ENCODE results near the gene ZEB2. TPM values are rescaled to one million over a fixed set of nuclear protein-coding genes. Genes with fewer than 3 reads are reported as not detected.

ZEB2 gene
- polyA plus RNA-seq, 2 of the 4 experiments (the other 2 are of a cell fraction), result 4.2 to 7.0 TPM

DNA sequence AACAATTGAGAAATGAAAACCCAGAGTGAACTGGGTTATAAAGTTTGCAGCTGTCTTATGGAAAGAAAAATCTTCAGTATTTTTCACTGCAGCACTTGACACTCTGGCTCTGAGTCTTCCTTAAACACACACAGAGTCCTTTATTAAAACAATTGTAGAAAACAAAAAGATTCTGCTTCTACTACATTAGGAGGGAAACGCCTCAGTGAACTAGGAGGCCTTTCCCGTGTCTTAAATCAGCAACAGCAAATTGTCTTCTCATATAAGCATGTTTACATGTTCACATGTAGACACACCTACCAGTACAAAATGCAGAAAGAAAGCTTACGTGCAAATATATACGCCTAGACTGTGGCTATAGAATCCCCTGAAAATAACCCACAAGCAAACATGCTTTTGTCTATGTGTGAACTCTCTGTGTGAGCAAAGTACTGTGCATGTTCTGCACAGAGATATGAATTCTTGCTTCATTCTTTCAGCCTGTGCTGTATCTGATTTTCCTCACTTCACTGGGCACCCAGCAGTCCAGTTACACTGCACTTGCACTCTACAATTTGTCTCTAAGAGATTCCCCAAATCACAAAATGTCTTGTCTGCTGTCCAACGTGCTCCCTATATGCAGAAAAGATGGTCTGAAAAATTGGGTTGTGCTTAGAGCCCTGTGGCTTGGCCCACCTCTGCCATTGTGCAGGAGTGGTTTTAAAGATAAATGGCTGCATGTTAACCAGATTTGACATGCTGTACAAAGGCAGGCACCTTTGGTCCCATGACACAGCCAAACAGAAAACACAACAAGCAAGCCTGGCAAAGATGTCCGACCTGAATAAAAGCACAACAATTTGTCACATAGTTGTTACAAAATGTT, 24.5 kb downstream of the ZEB2 start:
- Histone ChIP-seq H3K4me1 (no peaks in the 10 kb centered on the region), H3K4me3 (no peak overlapping the region), H3K27ac (no peak overlapping the region), H3K4me2 (no peak overlapping the region), H3K9me3 (no peaks in the 10 kb centered on the region)
- DNase-seq (ENCODE audit: low read depth in 1 of 2, low spot score in 1 of 2) (no peak), ATAC-seq (no peak), FAIRE-seq (no peak)
- POLR2A ChIA-PET, result no interaction called here
- CTCF ChIA-PET, result no interaction called here
- TF ChIP-seq PHF8 (IDR thresholded peaks at IDR 0.05; ENCODE audit: borderline replicate concordance, low read depth) (no peak), KDM1A (IDR thresholded peaks at IDR 0.05; ENCODE audit: low read depth) (no peak), EP300 (IDR thresholded peaks at IDR 0.05) (no peak), MYC (IDR thresholded peaks at IDR 0.05; ENCODE audit: borderline replicate concordance, low read length) (no peak), ZSCAN20 (CRISPR knock-in tag; IDR thresholded peaks at IDR 0.05) (no peak), KDM5A (IDR thresholded peaks at IDR 0.05) (no peak), BHLHE40 (IDR thresholded peaks at IDR 0.05; ENCODE audit: low read depth, low read length) (no peak)
- TF ChIP-seq, protein P1, sequence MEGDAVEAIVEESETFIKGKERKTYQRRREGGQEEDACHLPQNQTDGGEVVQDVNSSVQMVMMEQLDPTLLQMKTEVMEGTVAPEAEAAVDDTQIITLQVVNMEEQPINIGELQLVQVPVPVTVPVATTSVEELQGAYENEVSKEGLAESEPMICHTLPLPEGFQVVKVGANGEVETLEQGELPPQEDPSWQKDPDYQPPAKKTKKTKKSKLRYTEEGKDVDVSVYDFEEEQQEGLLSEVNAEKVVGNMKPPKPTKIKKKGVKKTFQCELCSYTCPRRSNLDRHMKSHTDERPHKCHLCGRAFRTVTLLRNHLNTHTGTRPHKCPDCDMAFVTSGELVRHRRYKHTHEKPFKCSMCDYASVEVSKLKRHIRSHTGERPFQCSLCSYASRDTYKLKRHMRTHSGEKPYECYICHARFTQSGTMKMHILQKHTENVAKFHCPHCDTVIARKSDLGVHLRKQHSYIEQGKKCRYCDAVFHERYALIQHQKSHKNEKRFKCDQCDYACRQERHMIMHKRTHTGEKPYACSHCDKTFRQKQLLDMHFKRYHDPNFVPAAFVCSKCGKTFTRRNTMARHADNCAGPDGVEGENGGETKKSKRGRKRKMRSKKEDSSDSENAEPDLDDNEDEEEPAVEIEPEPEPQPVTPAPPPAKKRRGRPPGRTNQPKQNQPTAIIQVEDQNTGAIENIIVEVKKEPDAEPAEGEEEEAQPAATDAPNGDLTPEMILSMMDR (IDR thresholded peaks at IDR 0.05), result no peak
- 85% methylated on average over 6 of the region's 6 CpGs for WGBS (ENCODE audit: missing lambda C conversion rate)

- 75% methylated on average over 8 of the region's 8 CpGs for WGBS (ENCODE audit: missing lambda C conversion rate)
- CTCF ChIA-PET, result no interaction called here
Measured at GRCh38 chr2:144493027-144493809, 26.7 kb downstream of the ZEB2 start.

More at GRCh38 chr2:144493027-144493809, 26.7 kb downstream of the ZEB2 start:
- Histone ChIP-seq H3K9me3 (no peaks in the 10 kb centered on the region), H3K27ac (no peak overlapping the region), H3K4me1 (no peaks in the 10 kb centered on the region), H3K4me3 (no peak overlapping the region), H3K4me2 (no peak overlapping the region)
- TF ChIP-seq FOSB (CRISPR knock-in tag; IDR thresholded peaks at IDR 0.05) (no peak), KDM1A (IDR thresholded peaks at IDR 0.05; ENCODE audit: low read depth) (no peak), E2F6 (IDR thresholded peaks at IDR 0.05; ENCODE audit: borderline replicate concordance, low read depth) (no peak), KDM5A (IDR thresholded peaks at IDR 0.05) (no peak), HOXA7 (CRISPR knock-in tag; IDR thresholded peaks at IDR 0.05) (no peak), HEYL (CRISPR knock-in tag; IDR thresholded peaks at IDR 0.05) (no peak), POLR2A (IDR thresholded peaks at IDR 0.05; ENCODE audit: low read length) (no peak), RNF2 (IDR thresholded peaks at IDR 0.05; ENCODE audit: borderline replicate concordance, low read depth) (no peak), NFE2L2 (conservative IDR thresholded peaks at IDR 0.05; ENCODE audit: low read length) (no peak), JUNB (IDR thresholded peaks at IDR 0.05) (no peak), ZC3H11A (IDR thresholded peaks at IDR 0.05) (no peak), ATOH8 (CRISPR knock-in tag; IDR thresholded peaks at IDR 0.05; ENCODE audit: low read depth) (no peak), ESRRA (IDR thresholded peaks at IDR 0.05; ENCODE audit: borderline replicate concordance, low read length) (no peak), CEBPB (IDR thresholded peaks at IDR 0.05) (no peak), RAD21 (conservative IDR thresholded peaks at IDR 0.05 in 1 of 2, IDR thresholded peaks at IDR 0.05 in 1 of 2) (no peak), EP300 (IDR thresholded peaks at IDR 0.05) (no peak)
- TF ChIP-seq, protein P2, sequence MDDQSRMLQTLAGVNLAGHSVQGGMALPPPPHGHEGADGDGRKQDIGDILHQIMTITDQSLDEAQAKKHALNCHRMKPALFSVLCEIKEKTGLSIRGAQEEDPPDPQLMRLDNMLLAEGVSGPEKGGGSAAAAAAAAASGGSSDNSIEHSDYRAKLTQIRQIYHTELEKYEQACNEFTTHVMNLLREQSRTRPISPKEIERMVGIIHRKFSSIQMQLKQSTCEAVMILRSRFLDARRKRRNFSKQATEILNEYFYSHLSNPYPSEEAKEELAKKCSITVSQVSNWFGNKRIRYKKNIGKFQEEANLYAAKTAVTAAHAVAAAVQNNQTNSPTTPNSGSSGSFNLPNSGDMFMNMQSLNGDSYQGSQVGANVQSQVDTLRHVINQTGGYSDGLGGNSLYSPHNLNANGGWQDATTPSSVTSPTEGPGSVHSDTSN (IDR thresholded peaks at IDR 0.05), result no peak
- TF ChIP-seq, protein P3, sequence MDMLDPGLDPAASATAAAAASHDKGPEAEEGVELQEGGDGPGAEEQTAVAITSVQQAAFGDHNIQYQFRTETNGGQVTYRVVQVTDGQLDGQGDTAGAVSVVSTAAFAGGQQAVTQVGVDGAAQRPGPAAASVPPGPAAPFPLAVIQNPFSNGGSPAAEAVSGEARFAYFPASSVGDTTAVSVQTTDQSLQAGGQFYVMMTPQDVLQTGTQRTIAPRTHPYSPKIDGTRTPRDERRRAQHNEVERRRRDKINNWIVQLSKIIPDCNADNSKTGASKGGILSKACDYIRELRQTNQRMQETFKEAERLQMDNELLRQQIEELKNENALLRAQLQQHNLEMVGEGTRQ (IDR thresholded peaks at IDR 0.05), result no peak
- FAIRE-seq (no peak), ATAC-seq (no peak), DNase-seq (ENCODE audit: low read depth in 1 of 2, low spot score in 1 of 2) (no peak)
- POLR2A ChIA-PET, result no interaction called here
